Islet of Langerhans (tissue), 1 donor: Measurements from ENCODE around the gene MDP1.

ENCODE experiments used
- FAIRE-seq: peaks from one replicate; lab custom pipeline; 2011; peaks lifted over from hg19 to GRCh38; lab: Jason Lieb, UNC

The MDP1 gene

GRCh38 chr14:24197056-24197450 lies 18.8 kb downstream of the MDP1 start:
- FAIRE-seq, result no peak

- FAIRE-seq, result no peak
Observed at GRCh38 chr14:24196071-24197055, 19.5 kb downstream of the MDP1 start.

- FAIRE-seq, result no peak
Observed at GRCh38 chr14:24195186-24196070, 20.4 kb downstream of the MDP1 start, which contains the start of gene TM9SF1. Gene TM9SF1 (minus strand): TSS chr14:24195441. CDS start chr14:24195019, 422 bp downstream.

- no peak for FAIRE-seq
Observed at GRCh38 chr14:24194873-24195185, 21.0 kb downstream of the MDP1 start.

- no peak for FAIRE-seq
Observed at GRCh38 chr14:24194186-24194872, 21.5 kb downstream of the MDP1 start.

GRCh38 chr14:24192933-24193332 lies 22.9 kb downstream of the MDP1 start:
- no peak for FAIRE-seq

GRCh38 chr14:24190416-24190815 lies 25.4 kb downstream of the MDP1 start:
- no peak for FAIRE-seq

GRCh38 chr14:24189460-24189859 lies 26.4 kb downstream of the MDP1 start:
- FAIRE-seq, result no peak

- FAIRE-seq, result no peak
Observed at GRCh38 chr14:24189059-24189375, 26.8 kb downstream of the MDP1 start.

GRCh38 chr14:24188251-24189058 lies 27.4 kb downstream of the MDP1 start, which contains the start of gene IPO4:
Gene IPO4 (minus strand): TSS chr14:24188816. CDS start chr14:24188787, 29 bp downstream.
- no peak for FAIRE-seq

- FAIRE-seq, result no peak
Observed at GRCh38 chr14:24187539-24187915, 28.3 kb downstream of the MDP1 start.

GRCh38 chr14:24186831-24187538 lies 28.9 kb downstream of the MDP1 start:
- no peak for FAIRE-seq

- no peak for FAIRE-seq
Observed at GRCh38 chr14:24185741-24186140, 30.1 kb downstream of the MDP1 start.

GRCh38 chr14:24185026-24185425 lies 30.8 kb downstream of the MDP1 start:
- FAIRE-seq, result no peak

GRCh38 chr14:24184104-24184970 lies 31.5 kb downstream of the MDP1 start:
- FAIRE-seq, result no peak

GRCh38 chr14:24183014-24183481 lies 32.8 kb downstream of the MDP1 start:
- no peak for FAIRE-seq

- no peak for FAIRE-seq
Observed at GRCh38 chr14:24182110-24182882, 33.6 kb downstream of the MDP1 start.

- no peak for FAIRE-seq
Observed at GRCh38 chr14:24181371-24182077, 34.3 kb downstream of the MDP1 start.
